HEK293T (cell line): ENCODE data around the gene THOC3.
"Not testable (repeated sequence)": the region's sequence is repeated elsewhere in the genome, so short reads cannot be mapped to it uniquely, and the experiment has no call there.

Source experiments
- CTCF ChIA-PET: fragments of 350-600 bp; formaldehyde crosslinking; extraction: SDS; loops from one replicate; lab custom pipeline; 2021; ENCODE audit warnings: antibody characterized with exemption, inconsistent platforms; lab: Yijun Ruan, JAX
- POLR2A ChIA-PET: fragments of 350-600 bp; formaldehyde crosslinking; extraction: SDS; loops from one replicate; lab custom pipeline; 2020; ENCODE audit warnings: antibody characterized with exemption, inconsistent platforms; lab: Yijun Ruan, JAX
- DNase-seq: peaks from one replicate; pipeline ENCODE4 v3.0.0; 2012; ENCODE audit warnings: mixed read lengths; ENCODE audit errors: extremely low spot score

THOC3 gene, protein sequence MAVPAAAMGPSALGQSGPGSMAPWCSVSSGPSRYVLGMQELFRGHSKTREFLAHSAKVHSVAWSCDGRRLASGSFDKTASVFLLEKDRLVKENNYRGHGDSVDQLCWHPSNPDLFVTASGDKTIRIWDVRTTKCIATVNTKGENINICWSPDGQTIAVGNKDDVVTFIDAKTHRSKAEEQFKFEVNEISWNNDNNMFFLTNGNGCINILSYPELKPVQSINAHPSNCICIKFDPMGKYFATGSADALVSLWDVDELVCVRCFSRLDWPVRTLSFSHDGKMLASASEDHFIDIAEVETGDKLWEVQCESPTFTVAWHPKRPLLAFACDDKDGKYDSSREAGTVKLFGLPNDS

DNA sequence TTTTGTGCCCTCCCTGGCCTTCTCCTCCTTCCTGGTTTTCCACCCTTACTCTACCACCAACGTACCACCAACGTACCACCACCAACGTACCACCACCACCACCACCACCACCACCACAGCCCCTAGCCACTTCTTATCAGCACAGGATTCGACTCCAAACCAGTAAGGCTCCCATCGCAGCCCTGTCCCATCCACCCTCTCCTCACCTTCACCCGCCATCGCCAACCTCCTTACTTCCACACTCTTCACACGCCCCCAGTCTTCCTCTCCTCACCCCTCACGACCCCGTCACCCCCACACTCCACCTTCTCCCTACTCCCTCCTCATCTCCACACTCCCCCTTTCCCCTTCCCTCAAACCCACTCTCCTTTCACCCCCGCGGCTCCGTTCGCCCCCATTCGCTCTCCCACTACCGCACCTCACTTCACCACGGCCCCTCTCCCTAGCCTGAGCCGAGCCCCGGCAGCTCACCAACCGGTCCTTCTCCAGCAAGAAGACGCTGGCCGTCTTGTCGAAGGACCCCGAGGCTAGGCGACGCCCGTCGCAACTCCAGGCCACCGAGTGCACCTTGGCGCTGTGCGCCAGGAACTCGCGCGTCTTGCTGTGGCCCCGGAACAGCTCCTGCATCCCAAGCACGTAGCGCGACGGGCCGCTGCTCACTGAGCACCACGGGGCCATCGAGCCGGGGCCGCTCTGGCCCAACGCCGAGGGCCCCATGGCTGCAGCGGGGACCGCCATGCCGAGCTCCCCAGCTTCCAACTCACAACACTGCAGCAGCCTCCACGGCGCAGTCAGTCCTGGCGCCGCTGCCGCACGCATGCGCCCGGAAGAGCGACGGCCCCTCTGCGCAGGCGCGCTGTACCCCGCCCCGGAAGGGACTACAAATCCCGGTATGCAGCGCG lies at the start of gene THOC3:
Gene THOC3 (minus strand): TSS at position 845 of the 902 bp plus-strand sequence. CDS start 107 bp downstream, at position 738.
- POLR2A ChIA-PET, DNase-seq, CTCF ChIA-PET: not testable (repeated sequence)

DNA sequence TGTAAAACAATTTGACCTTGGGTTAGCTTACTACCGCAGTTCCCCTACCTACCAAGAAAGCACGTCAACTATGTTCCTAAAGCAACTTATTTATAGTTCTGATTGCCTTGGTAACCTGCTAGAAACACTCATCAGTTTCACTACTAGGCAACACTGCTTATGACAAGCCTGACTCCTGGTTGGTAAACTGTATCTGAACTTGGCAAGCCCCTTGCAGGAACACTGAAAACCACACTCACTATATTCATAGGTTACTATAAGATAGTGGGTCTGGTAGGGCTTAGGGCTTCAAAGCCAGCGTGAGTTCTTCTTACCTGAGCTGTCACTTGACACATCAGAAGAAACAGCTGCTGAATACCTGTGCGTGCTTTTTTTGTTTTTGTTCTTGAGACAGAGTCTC lies 49.2 kb upstream of the THOC3 start:
- DNase-seq, CTCF ChIA-PET, POLR2A ChIA-PET: not testable (repeated sequence)

DNA sequence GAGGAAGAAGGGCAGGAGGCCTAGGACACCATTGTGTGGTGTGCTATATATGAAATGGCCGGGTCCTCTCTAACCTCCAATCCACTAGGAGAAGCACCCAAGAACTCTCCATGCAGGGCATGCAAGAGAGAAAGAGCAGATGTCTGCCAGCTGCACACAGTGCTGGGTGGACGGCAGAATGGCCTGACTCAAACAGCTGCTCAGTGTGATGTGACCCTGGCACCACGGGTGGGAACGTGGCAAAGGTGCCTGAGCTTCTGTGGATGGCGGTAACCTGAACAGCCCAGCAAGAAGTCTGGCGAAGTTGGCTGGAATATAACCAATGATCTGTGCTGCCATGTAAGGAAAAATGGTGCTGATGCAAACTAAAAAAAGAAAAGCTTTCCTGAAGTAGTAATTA lies 46.2 kb upstream of the THOC3 start:
- CTCF ChIA-PET, POLR2A ChIA-PET: not testable (repeated sequence)

DNA sequence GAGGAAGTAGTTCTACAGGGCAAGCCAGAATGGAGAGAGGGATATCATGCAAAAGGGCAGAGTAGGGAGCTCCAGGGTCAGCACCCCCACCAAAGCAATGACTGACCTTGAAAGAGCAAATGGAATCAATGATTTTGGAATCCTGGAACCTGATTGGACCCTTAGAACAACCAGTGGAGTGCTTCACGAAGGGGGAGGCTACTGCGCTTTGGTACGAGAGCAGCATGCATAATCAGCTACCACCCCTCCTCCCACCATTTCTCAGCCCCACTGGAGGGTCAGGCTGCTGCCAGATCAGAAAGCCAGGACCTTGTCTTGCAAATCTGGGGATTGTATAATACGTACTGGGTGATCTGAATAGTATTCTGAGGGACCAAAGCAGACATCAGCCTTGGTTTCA lies 43.0 kb upstream of the THOC3 start:
- POLR2A ChIA-PET, CTCF ChIA-PET, DNase-seq: not testable (repeated sequence)

More for the DNA sequence above, 46.2 kb upstream of the THOC3 start:
- DNase-seq: not testable (repeated sequence)

DNA sequence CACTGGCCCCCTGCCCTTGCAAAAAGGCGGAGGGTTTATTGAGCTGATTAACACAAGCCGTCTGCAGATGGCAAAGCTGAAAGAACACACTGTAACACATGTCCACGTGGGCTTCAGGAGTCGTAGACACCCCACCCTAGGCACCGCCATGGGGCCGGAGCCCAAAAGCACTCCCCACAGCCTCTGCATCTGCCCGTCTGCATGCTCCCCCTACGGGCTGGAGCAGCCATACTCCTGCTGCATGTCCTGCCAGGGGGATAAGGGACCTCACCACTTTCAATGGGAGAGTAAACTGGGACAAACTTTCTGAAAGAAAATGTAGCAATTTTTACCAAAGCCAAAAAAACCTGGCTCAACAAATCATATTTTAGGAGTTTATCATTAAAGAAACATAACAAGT lies 42.1 kb upstream of the THOC3 start:
- DNase-seq, POLR2A ChIA-PET, CTCF ChIA-PET: not testable (repeated sequence)

DNA sequence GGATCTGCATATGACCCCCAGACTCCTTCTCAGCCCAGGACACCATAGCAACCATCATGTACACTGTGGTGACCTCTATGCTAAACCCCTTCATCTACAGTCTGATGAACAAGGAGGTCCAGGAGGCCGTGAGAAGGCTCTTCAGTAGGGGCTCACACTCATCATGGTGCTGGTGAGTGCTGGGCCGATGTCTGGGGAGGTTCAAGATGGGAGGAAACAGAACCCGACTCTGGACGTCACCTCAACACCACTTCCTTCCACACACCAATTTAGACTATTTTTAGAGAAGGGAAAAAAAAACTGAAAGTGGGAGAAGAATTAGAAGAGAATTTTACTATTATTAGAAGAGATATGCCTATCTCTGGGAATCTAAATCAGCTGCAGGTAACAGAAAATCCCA lies 39.1 kb upstream of the THOC3 start:
- POLR2A ChIA-PET, DNase-seq, CTCF ChIA-PET: not testable (repeated sequence)

DNA sequence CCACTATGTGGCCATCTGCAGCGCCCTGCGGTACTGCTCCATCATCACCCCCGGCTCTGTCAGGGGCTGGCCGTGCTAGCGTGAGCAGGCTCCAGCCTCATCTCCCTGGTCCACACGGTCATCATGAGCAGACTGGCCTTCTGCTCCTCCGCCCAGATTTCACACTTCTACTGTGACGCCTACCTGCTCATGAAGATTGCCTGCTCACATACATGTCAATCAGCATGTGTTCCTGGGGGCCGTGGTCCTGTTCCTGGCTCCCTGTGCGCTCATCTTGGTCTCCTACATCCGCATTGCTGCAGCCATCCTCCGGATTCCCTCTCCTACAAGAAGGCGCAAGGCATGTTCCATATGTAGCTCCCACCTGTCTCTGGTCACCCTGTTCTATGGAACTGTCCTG lies 38.7 kb upstream of the THOC3 start:
- POLR2A ChIA-PET, DNase-seq, CTCF ChIA-PET: not testable (repeated sequence)

DNA sequence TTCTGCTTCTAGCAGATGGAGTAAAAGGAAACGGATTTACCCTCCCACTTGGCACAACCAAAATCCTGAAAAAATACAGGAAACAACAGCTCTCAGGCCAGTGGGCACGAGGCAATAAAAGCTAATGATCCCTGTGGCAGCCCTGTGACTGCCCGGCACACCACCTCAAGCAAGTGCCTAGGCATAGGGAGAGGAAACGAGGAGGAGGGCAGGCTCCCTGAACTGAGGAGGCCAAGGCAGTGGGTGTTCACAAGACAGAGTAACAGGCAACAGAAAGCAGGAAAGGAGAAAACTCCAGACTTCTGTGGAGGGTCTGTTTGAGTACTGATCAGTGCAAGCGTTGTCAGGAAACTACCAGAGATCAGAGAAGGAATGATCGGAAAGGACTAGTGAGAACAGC lies 29.9 kb upstream of the THOC3 start:
- DNase-seq, POLR2A ChIA-PET, CTCF ChIA-PET: not testable (repeated sequence)

DNA sequence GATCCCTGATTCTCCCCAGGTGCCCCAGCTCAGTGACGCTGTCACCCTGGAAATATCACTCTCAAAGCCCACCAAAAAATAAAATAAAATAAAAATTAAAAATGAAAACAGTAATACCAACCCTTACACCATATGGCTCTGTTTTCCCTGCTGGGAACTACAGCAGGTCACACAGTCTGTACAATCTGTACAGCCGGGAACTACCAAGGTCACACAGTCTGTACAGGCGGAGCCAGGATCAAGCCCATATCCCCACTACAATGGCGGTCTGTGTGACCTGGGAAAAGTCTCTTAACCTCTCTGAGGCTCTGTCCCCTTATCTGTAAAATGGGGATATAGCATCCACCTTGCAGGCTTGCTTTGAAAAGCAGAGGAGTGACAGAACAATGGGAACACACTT lies 29.4 kb upstream of the THOC3 start:
- not testable (repeated sequence) for DNase-seq

DNA sequence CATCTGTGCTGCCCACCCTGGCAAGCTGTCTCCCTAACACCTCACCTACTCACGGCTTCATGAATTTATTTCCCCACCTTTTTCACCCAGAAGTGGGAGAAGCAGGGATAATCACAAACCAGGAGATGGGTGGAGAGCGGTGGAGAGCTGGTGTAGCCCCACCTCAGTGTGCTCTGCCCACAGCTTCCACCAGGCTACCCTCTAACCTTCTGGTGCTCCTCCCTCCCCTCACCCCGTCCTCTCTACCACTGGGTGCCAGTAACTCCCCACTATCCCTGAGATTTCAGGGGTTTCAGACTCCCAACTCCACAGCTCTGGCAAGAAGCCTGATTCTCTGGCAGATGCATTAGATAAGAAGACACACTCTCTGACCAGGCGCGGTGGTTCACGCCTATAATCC lies 28.7 kb upstream of the THOC3 start:
- DNase-seq, CTCF ChIA-PET, POLR2A ChIA-PET: not testable (repeated sequence)

More for the DNA sequence above, 29.4 kb upstream of the THOC3 start:
- POLR2A ChIA-PET, CTCF ChIA-PET: not testable (repeated sequence)

DNA sequence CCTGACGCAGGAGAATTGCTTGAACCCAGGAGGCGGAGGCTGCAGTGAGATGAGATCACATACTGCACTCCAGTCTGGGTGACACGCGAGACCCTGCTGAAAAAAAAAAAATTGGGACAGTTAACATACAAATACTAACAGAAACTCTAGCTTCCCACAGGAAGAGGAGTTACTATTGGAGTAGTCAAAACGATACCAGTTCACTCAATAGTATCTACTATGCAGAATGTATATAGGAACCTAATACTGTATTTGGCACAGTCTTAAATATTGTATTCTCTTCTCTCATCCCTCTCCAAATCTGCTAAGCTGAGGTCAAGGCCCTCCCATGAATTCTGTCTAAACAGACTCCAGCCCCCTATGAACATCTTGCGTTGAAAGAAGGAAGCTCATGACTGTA lies 27.4 kb upstream of the THOC3 start:
- CTCF ChIA-PET, DNase-seq, POLR2A ChIA-PET: not testable (repeated sequence)

DNA sequence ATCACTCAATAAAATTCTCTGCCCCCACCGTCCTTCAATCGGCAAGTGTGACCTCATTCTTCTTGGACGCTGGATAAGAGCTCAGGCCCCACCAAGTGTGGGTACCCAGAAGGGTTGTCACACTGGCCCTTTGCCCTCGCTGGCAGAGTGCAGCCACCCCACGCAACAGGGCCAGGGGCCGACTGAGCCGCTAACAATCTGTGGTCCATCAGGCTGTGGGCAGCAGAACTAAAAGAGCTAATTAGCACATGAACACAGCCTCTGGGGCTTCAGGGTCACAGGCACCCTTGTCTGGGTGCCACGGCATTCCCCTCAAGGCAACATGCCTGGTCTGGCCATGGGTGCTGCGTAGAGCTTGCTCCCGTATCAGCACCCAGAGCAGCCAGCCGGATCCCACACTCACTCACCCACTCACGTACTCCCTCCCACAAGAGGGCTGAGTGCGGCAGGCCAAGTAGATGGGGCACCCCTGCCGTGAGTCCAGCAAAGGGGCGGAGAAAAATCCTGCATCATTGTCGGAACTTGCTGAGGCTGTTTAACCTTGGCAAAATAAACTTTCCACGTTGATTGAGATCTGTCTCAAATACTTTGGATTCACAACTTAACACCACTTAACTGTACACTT lies 11.4 kb upstream of the THOC3 start:
- POLR2A ChIA-PET, DNase-seq, CTCF ChIA-PET: not testable (repeated sequence)

DNA sequence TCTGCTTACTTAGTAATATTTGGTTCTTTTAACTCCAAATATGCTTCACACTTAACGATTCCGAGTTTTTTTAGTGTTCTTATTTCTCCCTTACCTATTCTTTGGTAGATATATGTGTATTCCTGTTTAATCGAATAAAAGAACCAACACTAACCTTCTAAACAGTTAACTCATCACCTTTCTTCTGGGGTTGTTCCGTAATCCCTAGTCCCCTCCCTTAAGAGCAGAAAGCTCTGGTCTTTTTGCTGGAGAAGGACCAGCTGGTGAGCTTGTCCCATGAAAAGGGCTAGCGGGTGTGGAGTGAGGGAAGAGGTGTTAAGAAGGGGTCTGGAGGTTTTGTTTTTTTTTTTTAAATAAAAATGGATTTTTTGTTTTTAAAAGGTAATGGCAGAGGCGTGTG lies 266 bp upstream of the THOC3 start:
- DNase-seq, POLR2A ChIA-PET, CTCF ChIA-PET: not testable (repeated sequence)

DNA sequence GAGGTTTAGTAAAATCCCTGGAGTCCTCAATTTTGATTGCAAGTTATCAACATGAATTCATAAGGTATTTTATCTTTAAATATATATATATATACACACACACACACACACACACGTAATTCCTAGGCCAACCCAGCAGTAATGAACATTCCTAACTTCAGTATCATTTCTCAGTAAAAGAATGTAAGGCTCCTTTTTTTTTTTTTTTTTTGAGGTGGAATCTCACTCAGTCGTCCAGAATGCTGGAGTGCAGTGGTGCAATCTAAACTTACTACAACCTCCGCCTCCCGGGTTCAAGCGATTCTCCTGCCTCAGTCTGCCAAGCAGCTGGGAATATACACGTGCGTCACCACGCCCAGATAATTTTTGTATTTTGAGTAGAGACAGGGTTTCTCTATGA lies 5.8 kb downstream of the THOC3 start:
- DNase-seq, POLR2A ChIA-PET, CTCF ChIA-PET: not testable (repeated sequence)

DNA sequence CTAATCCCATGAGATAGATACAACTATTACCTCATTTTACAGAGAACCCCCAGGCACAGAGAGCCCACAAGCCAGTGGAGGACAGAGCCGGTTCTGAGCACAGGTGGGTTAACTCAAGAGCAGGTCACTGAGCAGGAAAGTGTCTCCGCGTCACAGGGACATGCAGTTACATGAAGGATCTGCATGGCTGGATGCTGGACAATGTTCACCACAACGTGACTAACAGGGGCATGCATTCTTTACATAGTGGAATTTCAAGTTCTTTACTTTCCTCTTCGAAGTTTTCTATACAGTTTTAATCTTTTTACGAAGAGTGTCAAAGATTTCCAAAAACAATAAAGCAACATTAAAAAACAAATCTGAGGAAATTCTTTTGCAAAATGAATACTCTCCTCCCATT lies 7.9 kb downstream of the THOC3 start:
- CTCF ChIA-PET, POLR2A ChIA-PET, DNase-seq: not testable (repeated sequence)

DNA sequence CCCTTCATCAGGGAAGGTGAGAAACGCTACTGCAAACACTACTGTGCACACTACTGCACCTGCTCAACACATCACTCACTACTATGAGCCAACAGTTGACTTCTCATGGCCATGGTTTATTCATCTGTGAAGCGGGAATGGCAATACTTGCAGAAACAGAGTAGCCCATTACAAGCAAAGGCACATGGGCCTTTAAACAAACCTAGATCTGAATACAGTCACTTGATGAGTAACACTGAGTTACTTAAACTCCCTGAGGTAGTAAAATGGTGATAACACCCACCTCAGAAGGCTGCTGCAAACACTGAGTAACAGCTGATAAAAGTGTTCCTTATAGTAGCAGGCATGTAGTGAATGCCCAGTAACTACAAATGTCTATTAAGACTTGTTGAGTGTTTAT lies 9.6 kb downstream of the THOC3 start:
- POLR2A ChIA-PET, CTCF ChIA-PET: not testable (repeated sequence)

DNA sequence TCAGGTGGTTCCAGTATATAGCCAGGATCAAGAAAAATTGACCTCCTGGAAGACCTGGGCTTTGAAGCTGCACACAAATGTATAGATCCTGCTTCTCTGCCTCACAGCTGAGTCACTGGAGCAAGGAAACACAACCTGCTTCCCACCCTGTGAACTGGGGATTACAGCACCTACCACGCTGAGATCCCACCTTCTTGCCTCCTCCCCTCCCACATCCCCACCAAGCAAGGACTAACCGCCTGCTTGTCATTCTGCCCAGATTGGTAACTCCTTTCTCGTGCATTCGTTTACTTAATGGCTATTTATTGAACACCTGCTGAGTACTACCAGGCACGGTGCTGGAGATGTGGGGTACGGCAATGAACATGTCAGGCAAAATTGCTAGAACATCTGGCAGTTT lies 14.0 kb downstream of the THOC3 start:
- DNase-seq, POLR2A ChIA-PET, CTCF ChIA-PET: not testable (repeated sequence)

More for the DNA sequence above, 9.6 kb downstream of the THOC3 start:
- not testable (repeated sequence) for DNase-seq

DNA sequence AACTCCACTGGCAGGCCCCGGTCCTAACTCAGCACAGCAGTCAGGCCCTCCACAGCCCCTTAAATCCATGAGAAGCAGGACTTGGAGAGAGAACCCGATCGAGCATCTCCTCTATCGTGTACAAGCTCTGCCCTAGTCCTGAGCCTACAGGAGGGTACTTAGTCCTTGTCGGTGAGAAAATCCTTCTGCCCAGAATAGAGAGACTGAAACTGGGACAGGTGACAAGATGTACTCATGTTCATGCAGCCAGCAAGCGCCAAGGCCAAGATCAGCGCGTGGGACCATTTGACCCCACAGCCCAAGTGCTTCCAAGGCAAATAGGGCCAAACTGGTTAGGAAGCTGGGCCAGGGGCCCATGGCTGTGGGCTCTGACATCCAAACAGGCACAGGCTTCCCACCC lies 15.3 kb downstream of the THOC3 start:
- POLR2A ChIA-PET, CTCF ChIA-PET: not testable (repeated sequence)

More for the DNA sequence above, 15.3 kb downstream of the THOC3 start:
- DNase-seq: not testable (repeated sequence)
